HepG2 (cell line): ENCODE data around the gene STAP2. TPM values are rescaled to one million over a fixed set of nuclear protein-coding genes. Genes with fewer than 3 reads are reported as not detected.

ENCODE experiments used
- AHDC1 ChIP-seq: sonication (generic); formaldehyde crosslinking; IDR thresholded peaks from 2 replicates; pipeline ENCODE4 v1.5.1; 2020; ENCODE audit warnings: mild to moderate bottlenecking, missing genetic modification reagents, borderline replicate concordance
- ARNT2 ChIP-seq: sonication (generic); formaldehyde crosslinking; IDR thresholded peaks from 2 replicates; pipeline ENCODE4 v1.8.0; 2022; ENCODE audit warnings: mild to moderate bottlenecking, low read depth, missing genetic modification reagents, moderate library complexity
- CAMTA2 ChIP-seq: sonication (generic); formaldehyde crosslinking; IDR thresholded peaks from 2 replicates; pipeline ENCODE4 v1.4.0; 2020; ENCODE audit warnings: mild to moderate bottlenecking, missing genetic modification reagents, borderline replicate concordance
- FOXK2 ChIP-seq: fragments of 450-650 bp; IDR thresholded peaks from 2 replicates; pipeline ENCODE4 v1.6.1; 2016
- GMEB2 ChIP-seq: IDR thresholded peaks from 2 replicates; pipeline ENCODE4 v1.6.1; 2016; ENCODE audit warnings: missing biosample characterization, missing genetic modification reagents, low read depth
- MXD4 ChIP-seq: IDR thresholded peaks from 2 replicates; pipeline ENCODE4 v1.6.1; 2016; ENCODE audit warnings: mild to moderate bottlenecking, missing biosample characterization, missing genetic modification reagents
- MYNN ChIP-seq: sonication (generic); formaldehyde crosslinking; IDR thresholded peaks from 2 replicates; pipeline ENCODE4 v1.4.0; 2020; ENCODE audit warnings: mild to moderate bottlenecking, low read depth, missing genetic modification reagents
- PRMT3 ChIP-seq: sonication (generic); formaldehyde crosslinking; IDR thresholded peaks from 2 replicates; pipeline ENCODE4 v1.8.1; 2022; ENCODE audit warnings: low read depth, mild to moderate bottlenecking, moderate library complexity, missing genetic modification reagents, borderline replicate concordance
- REPIN1 ChIP-seq: sonication (generic); formaldehyde crosslinking; IDR thresholded peaks from 2 replicates; pipeline ENCODE4 v1.8.0; 2022; ENCODE audit warnings: missing genetic modification reagents, low read depth, mild to moderate bottlenecking, borderline replicate concordance
- TBX3 ChIP-seq: fragments of 450-650 bp; IDR thresholded peaks from 2 replicates; pipeline ENCODE4 v1.6.1; 2017; ENCODE audit warnings: antibody characterized with exemption, mild to moderate bottlenecking, inconsistent platforms, borderline replicate concordance
- TFE3 ChIP-seq: IDR thresholded peaks from 2 replicates; pipeline ENCODE4 v1.6.1; 2016
- TIGD3 ChIP-seq: sonication (generic); formaldehyde crosslinking; IDR thresholded peaks from 2 replicates; pipeline ENCODE4 v1.5.1; 2020; ENCODE audit warnings: mild to moderate bottlenecking, missing genetic modification reagents, borderline replicate concordance
- ZKSCAN1 ChIP-seq: fragments of 150-350 bp; IDR thresholded peaks from 2 replicates; pipeline ENCODE4 v1.6.1; 2014; ENCODE audit warnings: low read length
- ZNF180 ChIP-seq: sonication (generic); formaldehyde crosslinking; IDR thresholded peaks from 2 replicates; pipeline ENCODE4 v1.4.0; 2020; ENCODE audit warnings: low read depth, missing genetic modification reagents, borderline replicate concordance
- ZNF362 ChIP-seq: sonication (generic); formaldehyde crosslinking; IDR thresholded peaks from 2 replicates; pipeline ENCODE4 v1.4.0; 2020; ENCODE audit warnings: missing genetic modification reagents, mild to moderate bottlenecking, borderline replicate concordance
- ZNF549 ChIP-seq: sonication (generic); formaldehyde crosslinking; IDR thresholded peaks from 2 replicates; pipeline ENCODE4 v1.5.0; 2020; ENCODE audit warnings: missing genetic modification reagents
- ZNF720 ChIP-seq: sonication (generic); formaldehyde crosslinking; IDR thresholded peaks from 2 replicates; pipeline ENCODE4 v1.4.0; 2020; ENCODE audit warnings: missing genetic modification reagents
- ZNF883 ChIP-seq: sonication (generic); formaldehyde crosslinking; IDR thresholded peaks from 2 replicates; pipeline ENCODE4 v1.5.1; 2020; ENCODE audit warnings: mild to moderate bottlenecking, missing genetic modification reagents; ENCODE audit errors: not compliant biosample characterization
- polyA plus RNA-seq, 8 experiments: library from polyadenylated mRNA; depleted of rRNA in 3 of 8; stranded (reverse) in 7 of 8; unstranded in 1 of 8; fragments of >200 nt; fragmentation: Illumina TruSeq in 4 of 8; extraction: Trizol in 4 of 8; gene quantifications; 2 replicates each; pipeline versions ENCODE4 v1.2.1 to v1.2.3, GENCODE V29; 2011 to 2016; ENCODE audit warnings: low read depth in 4 of 8, missing spikeins in 1 of 8, mixed read lengths in 1 of 8; ENCODE audit not compliant: insufficient read depth in 1 of 8
- total RNA-seq, 5 experiments: library from RNA; depleted of rRNA; stranded (reverse); fragments of >200 nt; fragmentation: Illumina TruSeq; extraction: Trizol; gene quantifications; 2 replicates each; pipeline ENCODE4 v1.2.3, GENCODE V29; 2016; ENCODE audit warnings: low read depth in 1 of 5

Gene STAP2
- total and polyA plus RNA-seq, 2 of the 13 experiments (the other 11 are each of a cell fraction or from before 2014, with no cell fraction given): 39.0 to 43.7 TPM

GRCh38 chr19:4374498-4375163 lies 36.0 kb upstream of the STAP2 start (continued):
- peak; percentile 96 for TF ChIP-seq MXD4
- TF ChIP-seq ZNF549 (CRISPR knock-in tag): no peak
- peak; percentile 70 for TF ChIP-seq TFE3 (CRISPR knock-in tag)
- TF ChIP-seq REPIN1 (CRISPR knock-in tag): peak; percentile 79
- TF ChIP-seq TIGD3 (CRISPR knock-in tag): 0 out of 2 replicates have a peak, but pooled peaks have one; percentile 30
- peak; percentile 93 for TF ChIP-seq ZNF883 (CRISPR knock-in tag)
- TF ChIP-seq MYNN (CRISPR knock-in tag): no peak
- no peak for TF ChIP-seq CAMTA2 (CRISPR knock-in tag)
- 0 out of 2 replicates have a peak, but pooled peaks have one; percentile 60 for TF ChIP-seq AHDC1 (CRISPR knock-in tag)
- TF ChIP-seq ZNF180 (CRISPR knock-in tag): no peak
- no peak for TF ChIP-seq PRMT3 (CRISPR knock-in tag)
- no peak for TF ChIP-seq TBX3
- no peak for TF ChIP-seq FOXK2
- no peak for TF ChIP-seq ZNF362 (CRISPR knock-in tag)
- no peak for TF ChIP-seq ZNF720 (CRISPR knock-in tag)
- no peak; the same call in 1 of the 2 replicates for TF ChIP-seq ARNT2 (CRISPR knock-in tag)
- no peak for TF ChIP-seq GMEB2
- no peak for TF ChIP-seq ZKSCAN1
